GM15510 (cell line): ENCODE data around the gene CLCN6.

ENCODE experiments used
- POLR2A ChIP-seq: IDR thresholded peaks from 3 replicates; pipeline ENCODE4 v1.6.1; 2011; ENCODE audit warnings: borderline replicate concordance; ENCODE audit not compliant: insufficient read length; ENCODE audit errors: extremely low read depth

The CLCN6 gene

DNA sequence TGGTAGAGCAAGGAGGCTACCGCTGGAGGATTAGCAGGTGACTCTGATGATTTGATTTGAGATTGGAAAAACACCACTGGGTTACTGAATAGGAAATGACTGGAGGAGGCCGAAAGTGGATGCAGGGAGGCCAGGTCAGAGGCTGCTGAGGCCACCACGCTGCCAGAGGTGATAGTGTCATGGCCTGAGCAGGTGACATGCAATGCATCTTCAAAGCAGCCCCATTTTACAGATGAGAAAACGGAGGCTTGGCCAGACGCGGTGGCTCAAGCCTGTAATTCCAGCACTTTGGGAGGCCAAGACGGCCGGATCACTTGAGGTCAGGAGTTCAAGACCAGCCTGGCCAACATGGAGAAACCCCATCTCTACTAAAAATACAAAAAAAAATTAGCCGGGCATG lies 31.2 kb upstream of the CLCN6 start:
- TF ChIP-seq POLR2A, result no peak

DNA sequence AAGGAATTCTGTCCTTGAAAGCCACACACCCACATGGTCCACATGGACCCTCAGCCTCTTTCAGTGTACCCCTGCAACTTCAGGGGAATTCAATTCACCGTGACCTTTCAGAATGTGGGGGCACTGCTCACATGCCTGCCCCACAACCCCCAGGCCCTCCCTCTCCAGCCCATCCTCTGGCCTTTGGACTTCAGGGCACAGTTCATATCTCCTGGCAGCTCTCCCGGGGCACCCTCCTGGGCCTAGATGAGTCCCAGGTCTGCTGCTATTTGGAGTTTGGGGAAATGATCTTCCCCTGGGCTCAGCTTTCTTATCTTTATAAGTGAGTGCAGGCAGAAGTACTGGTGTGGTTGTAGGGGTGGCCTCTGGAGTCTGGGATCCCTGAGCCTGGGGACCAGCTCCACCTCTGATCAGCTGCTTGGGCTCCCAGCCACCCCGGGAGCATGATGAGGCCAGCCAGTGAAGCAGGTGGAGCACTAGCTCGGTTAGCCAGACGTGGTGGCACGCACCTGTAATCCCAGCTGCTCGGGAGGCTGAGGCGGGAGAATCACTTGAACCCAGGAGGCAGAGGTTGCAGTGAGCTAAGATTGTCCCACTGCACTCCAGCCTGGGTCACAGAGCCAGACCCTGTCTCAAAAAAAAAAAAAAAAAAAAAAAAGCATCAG lies 28.2 kb upstream of the CLCN6 start:
- no peak for TF ChIP-seq POLR2A

DNA sequence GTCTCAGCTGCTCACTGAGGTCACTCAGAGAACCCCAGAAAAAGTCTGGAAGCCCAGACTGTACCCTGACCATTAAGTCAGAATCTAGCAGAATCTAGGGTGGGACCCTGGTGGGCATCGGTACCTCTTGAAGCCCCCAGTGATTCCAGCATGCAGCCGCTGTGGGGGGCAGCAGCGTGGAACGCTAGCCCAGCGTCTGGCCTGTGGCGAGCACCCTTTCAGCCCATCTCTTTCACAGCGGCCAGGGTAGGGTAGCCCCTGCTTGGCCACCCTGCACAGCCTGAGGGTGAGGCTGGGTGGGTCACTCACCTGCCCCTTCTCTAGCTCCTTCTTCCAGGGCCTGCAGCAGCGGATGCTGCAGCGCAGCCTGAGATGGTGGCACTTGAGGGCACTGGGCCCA lies 27.7 kb upstream of the CLCN6 start:
- TF ChIP-seq POLR2A, result no peak

DNA sequence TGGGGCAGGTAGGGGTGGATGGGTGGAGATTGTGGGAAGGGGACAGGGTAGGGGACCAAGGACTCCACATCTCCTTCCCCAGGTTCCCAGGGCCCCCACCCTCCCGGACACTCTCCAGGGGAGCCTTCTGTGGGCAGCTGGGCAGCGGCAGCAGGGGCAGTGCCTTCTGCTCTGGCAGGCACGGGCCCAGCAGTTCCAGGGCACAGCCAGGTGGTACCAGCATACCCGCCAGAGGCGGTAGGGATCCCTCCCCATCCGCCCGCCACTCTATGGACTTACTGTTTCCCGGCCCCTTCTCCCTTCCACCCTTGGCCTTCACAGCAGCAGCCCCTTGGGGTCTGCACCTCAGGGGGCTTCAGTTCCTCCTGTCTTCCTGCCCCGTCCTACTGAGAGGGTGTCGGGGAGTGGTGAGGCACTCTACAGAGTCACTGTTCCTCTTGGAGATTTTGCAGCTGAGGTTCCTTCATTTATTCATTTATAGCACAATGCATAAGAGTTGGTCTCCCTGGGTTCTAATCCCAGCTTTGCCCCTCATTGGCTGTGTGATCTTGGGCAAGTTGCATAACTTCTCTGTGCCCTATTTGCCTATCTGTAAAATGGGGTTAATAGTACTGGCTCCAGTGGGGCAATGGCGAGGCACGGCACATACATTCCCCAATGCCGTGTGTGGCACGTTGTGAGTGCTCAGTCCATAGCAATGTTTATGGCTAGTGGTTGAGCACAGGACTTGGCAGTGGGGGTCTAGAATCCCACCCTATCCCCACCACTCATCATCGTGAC lies 27.0 kb upstream of the CLCN6 start:
- no peak for TF ChIP-seq POLR2A

DNA sequence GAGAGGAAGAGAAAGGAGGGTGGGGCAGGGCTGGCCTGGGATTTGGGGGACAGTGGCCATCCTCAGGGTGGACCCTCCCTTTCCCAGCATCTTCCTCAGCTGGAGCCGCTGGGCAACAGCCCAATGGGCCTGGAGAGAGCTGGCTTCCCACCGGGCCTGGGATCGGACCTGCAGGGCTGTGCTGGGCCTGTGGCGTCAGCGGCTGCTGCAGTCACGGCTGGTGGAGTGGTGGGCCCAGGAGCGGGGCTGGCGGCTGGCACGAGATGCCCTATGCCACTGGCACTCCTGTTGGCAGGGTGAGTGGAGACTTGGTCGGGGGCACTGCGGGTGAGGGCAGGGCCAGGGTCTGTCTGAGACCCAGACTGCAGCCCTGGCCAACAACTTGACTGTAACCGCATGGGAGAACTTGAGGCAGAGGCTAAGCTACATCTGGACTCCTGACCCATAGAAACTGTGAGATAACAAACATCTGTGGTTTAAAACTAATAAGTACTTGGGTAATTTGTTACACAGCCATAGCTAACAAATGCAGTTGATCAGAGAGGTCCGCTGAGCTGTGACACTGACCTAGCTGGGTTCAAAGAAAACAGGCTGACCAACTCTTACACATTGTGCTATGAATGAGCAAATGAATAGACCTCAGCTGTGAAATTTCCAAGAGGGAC lies 26.1 kb upstream of the CLCN6 start:
- TF ChIP-seq POLR2A, result no peak

DNA sequence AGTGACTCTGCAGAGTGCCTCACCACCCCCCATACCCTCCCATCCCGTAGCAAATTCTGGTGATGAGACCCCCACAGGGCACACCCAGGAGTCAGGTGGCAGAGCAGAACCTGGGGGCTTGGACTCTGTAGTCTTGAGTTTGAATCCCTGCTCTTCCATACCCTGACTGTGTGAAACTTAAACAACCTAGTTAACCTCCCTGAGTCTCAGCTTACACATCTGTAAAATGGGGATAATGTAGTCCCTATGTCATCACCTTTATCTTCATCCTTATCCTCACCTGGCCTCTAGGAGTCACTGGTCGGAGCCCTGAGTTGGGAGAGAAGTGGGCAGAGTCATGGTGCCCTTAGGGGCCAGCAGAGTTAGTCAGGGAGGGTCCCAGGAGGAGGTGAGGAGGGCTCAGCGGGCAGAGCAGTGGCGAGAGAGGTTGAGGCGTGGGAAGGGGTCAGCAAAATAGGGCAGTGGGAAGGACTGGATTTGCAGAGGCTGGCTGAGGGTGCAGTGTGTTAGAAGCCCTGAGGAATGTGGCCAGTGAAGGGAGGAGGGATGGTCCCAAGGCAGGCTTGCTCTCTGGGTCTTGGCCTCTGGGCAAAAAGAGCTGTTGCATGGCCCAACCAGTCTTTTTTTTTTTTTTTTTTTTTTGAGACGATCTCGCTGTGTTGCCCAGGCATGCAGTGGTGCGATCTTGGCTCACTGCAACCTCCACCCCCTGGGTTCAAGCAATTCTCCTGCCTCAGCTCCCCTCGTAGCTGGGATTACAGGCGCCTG lies 25.4 kb upstream of the CLCN6 start:
- no peak for TF ChIP-seq POLR2A

DNA sequence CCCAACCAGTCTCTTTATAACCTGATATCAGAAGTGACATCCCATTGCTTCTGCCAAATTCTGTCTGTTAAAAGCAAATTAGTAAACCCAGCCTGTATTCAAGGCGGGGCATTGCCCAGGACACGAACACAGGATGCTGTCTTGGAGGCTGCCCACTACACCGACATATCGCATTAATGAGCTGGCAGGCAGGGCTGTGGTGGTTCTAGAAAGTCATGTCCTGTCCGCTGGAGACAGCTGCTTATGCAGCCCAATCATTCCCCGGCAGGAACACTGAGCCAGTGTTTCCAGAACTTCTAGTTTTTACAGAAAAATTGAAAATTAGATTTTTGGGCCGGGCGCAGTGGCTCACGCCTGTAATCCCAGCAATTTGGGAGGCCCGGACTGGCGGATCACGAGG lies 24.7 kb upstream of the CLCN6 start:
- TF ChIP-seq POLR2A, result no peak

DNA sequence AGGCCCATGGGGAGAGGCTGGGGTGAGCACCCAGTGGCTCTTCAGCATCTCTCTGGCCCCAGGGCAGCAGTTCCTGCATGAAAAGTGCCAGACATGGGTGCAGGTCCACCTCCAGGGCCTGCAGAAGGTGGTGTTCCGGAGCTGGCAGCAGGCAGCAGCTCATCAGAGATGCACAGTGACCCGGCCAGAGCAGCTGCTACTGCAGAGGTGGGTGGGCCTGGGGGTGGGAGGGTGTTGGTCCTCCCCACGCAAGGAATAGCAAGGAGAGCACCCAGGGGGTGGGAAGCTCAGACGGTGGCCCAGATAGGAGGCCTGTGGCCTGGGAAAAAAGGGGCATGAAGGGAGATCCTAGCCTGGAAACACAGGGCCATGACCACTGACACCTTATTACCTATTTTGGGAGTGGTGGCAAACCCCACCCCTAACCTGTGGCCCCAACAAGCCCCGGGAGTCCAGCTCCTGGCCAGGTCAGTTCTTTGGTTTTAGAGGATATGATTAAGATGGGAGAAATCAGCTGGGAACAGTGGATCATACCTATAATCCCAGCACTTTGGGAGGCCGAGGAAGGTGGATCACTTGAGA lies 23.8 kb upstream of the CLCN6 start:
- TF ChIP-seq POLR2A, result no peak

DNA sequence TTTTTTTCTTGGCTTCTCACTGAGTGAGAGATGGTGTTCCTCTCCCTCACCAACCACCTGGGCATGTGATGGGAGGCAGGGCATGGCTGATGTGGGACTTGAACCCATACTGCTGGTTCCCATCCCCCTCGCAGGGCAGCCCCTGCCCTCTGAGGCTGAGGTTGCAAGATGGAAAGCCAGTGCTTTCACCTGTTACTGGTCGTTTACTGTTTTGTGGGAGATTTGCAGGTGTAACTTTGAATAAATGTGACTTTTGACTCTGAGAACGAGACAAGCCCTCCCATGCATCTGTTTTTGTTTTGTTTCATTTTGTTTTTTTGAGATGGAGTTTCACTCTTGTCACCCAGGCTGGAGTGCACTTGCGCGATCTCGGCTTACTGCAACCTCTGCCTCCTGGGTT lies 22.4 kb upstream of the CLCN6 start:
- TF ChIP-seq POLR2A, result no peak

DNA sequence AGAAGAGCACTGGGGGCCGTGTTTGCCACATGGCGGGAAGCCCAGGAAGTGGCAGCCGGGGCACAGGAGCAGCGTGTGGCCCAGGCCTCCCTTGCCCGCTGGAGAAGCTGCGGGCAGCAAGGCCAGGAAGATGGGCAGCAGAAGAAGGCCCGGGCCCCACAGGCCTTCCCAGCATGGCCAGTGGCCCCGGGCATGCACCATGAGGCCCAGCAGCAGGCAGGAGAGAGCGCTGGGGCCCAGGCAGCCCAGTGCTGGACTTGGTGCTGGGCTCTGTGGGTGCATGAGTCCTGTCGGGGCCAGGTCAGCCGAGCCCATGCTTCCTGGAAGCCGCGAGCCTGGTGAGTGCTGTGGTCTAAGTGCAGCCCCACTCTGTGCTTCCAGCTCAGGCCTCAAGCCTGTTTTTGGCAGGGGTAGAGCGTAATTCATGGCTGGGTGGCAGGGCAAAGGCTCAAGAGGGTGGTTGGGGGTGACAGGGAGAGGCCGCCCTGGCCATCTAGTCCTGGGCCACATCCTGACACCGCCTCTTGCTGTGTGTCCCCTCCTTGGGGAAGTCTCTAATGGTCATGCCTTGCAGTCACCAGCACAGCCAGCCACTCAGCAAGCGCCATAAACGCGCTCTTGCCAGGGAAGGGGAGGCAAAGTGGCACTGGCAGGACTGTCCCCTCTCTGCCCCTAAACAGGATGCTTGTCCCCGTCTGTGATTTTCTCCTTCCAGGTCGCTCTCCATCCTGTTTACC lies 21.6 kb upstream of the CLCN6 start:
- no peak for TF ChIP-seq POLR2A

DNA sequence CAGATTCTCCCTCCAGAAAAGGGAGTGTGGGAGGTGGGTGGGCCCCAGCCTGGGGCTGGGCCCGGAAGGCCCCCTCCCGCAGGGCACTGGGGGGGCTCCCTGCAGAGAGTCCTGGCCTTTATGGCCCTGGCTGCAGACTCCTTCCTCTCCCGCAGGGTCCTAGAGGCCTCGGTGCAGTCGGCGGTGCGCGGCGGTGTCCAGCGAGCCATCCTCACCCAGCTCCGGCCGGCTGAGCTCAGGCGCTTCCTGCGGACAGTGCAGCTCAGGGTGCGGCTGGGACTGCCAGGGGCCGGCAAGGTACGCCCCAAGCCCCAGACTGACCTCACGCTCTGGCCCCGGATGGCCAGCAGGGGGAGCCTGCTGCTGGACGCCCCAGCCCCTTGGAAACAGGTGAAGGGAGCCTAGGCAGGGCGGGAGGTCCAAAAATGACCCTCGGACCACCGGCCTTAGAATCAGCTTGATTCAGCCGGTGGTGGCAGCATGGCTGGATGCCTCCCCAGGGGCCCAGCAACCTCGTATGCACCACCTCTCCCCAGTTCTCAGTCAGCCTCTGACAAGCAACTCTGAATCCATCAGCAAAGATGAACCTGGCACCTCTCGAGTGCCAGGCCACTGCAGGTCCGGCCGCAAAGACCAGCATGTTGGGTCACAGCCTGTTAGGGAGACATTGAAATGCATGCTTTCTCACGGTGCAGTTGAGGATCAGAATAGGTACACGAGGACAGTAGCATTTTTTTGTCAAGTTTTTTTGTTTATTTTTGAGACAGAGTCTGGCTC lies 20.8 kb upstream of the CLCN6 start:
- no peak for TF ChIP-seq POLR2A

DNA sequence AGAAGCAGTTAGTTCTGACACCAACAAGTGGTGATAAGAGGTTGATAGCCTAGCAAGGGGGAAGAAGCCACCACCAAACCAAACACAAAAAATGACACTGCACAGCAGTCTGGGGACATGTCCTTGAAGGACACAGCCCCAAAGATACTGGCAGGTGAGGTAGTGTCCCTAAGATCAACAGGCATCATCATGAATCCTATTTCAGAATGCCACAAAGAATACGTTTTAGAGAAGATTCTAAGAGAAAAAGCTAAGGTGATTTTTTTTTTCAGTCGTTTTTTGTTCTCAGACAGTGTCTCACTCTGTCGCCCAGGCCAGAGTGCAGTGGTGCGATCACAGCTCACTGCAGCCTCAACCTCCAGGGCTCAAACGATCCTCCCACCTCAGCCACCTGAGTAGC lies 19.8 kb upstream of the CLCN6 start:
- no peak for TF ChIP-seq POLR2A

DNA sequence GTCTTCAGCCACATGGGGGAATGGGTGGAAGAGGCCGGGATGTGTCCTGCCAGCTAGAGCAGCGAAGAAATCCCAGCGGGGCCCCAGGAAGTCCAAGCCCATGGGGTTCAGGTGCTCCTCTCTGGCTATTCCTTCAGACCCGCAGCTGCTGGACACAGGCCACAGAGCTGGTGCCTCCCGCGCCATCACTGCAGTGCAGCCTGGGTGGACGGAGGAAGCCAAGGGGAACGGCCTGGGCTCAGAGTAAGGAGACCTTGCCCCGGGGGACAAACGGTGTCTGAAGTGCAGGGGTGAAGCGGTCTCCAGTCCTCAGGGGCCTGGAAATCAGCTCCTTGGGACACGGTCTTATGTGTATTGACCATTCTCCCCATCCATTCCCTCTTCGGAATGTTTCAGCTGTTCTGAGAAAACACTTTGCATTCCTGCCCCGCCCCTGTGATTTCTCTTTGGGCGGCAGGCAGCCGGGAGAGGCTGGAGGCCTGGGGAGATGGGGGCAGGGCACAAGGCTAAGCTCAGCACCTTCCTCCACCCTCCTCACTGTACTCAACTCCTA lies 18.7 kb upstream of the CLCN6 start:
- TF ChIP-seq POLR2A, result no peak
